NCI-H1694 (cell line): ENCODE data around the gene FAM76A.
"Not testable (repeated sequence)": the region's sequence is repeated elsewhere in the genome, so short reads cannot be mapped to it uniquely, and the experiment has no call there.

Source experiments
- DNase-seq: peaks from one replicate; lab custom pipeline; 2025; lab: John Stamatoyannopoulos, UW

Gene FAM76A

DNA sequence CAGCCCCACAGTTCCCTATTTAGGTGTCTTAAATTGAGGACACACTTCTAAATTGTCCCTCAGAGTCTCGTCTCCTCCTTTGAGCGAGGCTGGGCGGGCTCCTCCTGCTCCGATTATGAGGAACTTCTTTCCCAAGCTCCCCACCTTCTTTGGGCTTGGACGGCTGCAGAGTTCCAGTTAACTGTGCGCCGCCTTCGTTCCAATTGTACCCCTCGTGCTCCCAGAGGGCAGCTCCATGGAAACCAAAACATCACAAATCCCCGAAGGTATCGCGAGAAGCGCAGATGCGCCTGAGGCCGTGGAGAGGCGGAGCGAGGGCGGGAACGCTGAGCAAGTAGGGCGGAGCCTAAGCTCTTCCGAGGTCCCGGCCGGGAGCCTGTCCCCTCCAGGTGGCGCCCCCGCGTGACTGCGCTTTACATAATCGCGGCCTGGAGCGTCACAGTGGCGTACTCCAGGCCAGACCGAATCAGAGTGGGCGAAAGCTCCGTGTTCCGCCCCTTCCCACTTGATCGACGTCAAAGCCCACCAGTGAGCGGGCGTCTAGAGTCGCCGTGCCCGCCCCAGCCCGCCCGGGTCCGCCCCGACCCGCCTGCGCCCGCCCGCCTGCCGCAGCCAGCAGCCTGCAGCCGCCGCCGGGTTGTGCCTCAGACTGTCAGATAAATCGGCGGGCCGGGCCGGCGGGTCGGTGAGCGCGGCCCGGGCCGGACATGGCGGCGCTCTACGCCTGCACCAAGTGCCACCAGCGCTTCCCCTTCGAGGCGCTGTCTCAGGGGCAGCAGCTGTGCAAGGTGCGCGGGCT lies at the start of gene FAM76A:
FAM76A (plus strand) TSS at position 588 of the 799 bp plus-strand sequence; CDS start at position 708, 120 bp downstream.
- DNase-seq = peak; percentile 96

DNA sequence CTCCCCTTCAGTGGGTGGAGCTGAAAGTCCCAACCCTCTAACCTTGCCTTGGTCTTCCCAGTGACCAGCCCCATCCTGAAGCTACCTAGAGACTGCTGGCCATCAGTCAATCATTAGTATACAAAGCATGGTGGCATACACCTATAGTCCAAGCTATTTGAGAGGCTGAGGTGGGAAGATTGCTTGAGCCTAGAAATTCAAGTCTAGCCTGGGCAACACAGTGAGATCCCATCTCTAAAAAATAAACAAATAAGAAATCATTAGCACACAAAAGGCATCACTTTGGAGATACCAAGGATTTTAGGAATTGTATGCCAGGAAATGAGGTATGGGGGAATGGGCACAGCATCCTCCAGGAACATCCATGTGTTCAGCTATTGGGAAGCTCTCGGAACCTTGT lies 49.4 kb upstream of the FAM76A start:
- no peak for DNase-seq

DNA sequence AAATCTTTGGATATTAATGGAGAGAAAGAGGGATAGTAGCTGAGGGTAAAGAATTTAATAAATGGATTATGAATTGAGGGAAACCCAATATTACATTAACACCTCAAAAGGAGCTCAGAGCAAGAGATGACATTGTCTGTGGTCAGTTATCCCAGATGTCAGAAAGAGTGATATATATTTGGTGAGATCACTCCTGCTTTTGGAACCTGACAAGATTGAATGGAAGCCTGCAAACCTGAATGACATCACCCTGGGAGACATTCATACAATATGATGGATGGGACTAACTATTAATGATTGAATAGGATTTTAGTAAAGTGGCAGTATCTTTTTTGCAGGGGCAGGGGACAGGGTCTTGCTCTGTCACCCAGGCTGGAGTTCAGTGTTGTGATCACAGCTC lies 47.0 kb upstream of the FAM76A start:
- DNase-seq = no peak

DNA sequence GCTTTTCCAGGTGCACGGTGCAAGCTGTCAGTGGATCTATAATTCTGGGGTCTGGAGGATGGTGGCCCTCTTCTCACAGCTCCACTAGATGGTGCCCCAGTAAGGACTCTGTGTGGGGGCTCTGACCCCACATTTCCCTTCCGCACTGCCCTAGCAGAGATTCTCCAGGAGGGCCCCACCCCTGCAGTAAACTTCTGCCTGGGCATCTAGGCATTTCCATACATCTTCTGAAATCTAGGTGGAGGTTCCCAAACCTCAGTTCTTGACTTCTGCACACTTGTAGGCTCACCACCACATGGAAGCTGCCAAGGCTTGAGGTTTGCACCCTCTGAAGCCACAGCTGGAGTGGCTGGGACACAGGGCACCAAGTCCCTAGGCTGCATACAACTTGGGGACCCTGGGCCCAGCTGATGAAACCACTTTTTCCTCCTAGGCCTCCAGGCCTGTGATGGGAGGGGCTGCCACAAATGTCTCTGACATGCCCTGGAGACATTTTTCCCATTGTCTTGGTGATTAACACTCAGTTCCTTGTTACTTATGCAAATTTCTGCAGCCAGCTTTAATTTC lies 45.5 kb upstream of the FAM76A start:
- not testable (repeated sequence) for DNase-seq

DNA sequence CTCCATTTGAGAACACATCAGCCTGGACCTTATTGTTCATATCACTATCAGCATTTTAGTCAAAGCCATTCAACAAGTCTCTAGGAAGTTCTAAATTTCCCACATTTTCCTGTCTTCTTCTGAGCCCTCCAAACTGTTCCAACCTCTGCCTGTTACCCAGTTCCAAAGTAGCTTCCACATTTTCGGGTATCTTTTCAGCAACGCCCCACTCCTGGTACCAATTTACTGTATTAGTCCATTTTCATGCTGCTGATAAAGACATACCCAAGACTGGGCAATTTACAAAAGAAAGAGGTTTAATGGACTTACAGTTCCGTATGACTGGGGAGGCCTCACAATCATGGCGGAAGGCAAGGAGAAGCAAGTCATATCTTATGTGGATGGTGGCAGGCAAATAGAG lies 44.2 kb upstream of the FAM76A start:
- not testable (repeated sequence) for DNase-seq

DNA sequence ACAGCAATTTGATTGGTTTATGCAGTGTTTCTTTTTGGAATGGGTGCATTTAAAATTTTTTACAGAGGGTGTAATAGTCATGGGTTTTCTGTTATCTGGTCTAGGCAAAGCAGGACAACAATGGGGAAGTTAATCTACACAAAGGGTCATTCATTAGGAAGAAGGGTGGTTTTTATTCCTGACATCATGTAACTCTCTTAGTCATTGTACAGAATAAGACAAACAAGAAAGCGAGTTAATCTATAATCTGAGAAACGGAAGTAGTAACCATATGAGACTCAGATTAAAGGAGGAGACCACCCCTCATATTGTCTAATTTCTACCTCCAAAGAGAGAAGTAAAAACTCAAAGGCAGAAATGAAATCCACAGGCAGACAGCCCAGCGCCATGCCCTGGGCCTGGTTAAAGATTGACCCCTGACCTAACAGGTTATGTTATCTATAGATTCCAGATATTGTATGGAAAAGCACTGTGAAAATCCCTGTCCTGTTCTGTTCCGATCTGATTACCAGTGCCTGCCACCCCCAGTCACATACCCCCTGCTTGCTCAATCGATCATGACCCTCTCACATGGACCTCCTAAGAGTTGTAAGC lies 43.3 kb upstream of the FAM76A start:
- no peak for DNase-seq

DNA sequence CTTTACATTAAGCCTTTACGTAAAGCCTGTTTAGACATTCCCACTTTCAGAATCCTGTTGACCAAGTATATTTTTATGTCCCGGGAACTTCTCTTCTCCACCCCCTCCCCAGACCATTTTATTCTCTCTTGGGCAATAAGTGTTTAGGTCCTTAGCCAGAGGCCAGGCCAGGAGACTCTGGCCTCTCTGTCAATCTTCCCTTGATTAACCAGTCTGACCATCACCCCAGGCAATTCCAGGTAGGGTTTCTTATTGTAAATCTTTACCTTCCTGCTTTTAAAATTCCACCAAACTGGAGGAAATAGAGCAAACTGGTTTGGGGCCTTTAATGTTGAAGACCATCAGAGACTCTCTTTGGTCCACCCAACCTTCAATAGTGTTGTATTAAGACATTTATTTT lies 41.6 kb upstream of the FAM76A start:
- no peak for DNase-seq

DNA sequence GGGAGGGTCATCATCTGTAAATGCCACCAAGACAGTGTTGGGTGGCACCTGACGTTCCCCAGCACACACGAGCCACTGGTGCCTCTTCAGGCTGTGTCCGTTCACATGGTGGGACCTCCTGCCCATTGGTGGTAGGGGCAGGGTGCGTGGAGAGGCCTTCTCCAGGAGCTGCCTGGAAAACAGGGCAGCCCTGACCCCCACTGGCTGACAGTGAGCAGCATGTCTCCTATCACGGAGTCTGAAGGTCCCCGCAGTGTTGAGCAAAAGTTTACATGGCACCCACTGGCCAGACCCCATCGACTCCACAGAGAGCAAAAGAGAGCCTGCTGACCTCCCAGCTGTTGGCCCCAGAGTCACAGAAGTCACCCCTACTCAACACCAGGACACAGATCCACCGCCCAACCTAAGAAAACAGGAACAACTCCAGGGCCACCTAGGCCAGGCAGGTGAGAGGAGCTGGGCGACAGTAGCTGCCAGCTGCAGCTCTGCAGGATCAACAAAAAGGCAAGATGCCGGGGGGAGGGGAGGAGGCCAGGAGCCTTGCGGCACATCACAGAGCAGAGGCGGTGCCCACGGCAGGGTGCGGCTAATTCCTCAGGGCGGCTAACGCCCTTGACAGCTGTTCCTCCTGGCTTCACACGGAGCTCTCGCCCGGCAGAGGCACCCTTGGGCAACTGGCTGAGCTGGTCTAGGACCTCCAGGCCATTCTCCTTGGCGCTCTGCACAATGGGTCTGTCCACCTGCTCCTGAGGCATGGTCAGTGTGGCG lies 39.4 kb upstream of the FAM76A start:
- no peak for DNase-seq

DNA sequence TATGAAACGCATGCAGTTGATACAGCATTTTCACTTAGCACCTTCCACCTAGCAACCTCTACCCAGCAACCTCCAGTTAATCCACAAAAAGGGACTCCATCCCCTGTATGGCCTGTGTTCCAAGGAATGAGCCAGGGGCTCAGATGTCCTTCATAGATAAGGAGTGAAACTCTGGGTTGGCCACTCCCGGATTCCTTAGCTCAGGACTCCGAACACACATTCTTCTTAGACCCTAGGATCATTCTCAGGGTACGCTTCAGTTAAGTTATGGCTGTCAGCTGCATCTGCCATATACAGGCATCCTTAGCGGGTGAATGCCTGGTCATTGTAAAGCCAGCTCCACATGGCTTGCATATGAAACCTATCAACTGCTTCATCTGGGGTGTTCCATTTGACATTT lies 37.9 kb upstream of the FAM76A start:
- DNase-seq = no peak

DNA sequence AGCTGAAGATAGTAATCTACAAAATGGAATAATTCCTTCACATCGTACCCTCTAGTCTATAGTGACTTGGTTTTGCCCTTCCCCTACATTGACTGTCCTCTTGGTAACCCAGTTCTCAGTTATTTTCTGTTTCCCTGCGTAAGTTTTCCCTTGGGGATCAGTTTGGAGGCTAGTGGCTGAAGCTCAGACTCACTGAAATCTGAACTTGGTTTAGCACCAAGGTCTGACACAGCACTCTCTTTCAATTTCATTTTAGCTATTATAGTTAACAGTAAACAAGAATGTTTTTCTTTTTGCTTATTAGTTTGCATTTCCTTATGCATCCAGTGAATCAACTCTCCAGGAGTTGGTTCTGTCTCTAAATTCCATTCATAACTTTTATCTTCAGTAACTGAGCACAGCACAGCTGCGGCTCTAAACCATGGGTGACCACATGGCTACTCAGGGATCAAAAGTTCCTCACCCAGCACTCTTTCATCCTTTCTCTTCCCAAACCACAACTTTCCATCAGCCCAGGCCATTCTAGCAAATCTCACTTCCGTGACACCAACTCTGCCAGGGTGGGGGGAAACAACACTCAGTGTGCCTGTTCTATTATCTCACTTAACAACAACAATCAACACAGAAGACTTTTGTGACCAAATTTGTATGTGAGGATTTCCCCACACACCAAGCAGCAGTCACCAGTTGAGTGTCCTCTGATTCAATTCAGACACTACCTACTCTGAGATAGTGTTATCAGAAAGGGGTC lies 36.2 kb upstream of the FAM76A start:
- no peak for DNase-seq

DNA sequence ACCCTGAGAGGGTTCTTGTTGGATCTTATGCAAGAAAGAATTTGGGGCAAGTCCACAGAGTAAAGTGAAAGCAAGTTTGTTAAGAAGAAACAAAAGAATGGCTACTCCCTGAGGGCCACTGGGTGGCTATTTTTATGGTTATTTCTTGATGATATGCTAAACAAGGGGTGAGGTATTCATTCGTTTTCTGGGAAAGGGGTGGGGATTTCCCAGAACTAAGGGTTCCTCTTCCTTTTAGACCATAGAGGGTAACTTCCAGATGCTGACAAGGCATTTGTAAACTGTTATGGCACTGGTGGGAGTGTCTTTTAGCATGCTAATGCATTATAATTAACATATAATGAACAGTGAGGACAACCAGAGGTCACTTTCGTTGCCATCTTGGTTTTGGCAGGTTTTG lies 35.6 kb upstream of the FAM76A start:
- no peak for DNase-seq

DNA sequence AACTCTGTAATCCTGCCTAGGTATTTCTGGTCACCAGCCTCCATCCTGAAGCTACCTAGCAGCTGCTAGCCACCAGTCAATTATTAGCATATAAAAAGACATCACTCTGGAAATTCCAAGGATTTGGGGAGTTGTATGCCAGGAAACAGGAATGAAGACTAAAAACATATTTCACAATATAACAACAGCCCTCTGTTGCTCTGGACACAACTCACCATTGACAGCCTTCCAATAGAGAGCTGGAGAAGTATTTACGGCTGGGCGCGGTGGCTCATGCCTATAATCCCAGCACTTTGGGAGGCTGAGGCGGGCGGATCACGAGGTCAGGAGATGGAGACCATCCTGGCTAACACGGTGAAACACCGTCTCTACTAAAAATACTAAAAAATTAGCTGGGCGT lies 28.9 kb upstream of the FAM76A start:
- not testable (repeated sequence) for DNase-seq

DNA sequence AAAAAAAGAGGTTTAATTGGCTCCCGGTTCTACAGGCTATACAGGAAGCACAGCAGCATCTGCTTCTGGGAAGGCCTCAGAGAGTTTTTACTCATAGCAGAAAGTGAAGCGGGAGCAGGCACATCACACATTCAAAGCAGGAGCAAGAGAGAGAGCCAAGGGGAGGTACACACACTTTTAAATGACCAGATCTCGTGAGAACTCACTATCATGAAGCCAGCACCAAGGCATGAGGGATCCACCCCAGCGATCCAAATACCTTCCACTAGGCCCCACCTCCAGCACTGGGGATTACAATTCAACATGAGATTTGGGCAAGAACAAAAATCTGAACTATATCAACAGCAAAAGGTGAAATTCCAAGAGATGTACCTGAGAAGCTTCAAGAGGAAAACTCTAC lies 20.8 kb upstream of the FAM76A start:
- DNase-seq = no peak

DNA sequence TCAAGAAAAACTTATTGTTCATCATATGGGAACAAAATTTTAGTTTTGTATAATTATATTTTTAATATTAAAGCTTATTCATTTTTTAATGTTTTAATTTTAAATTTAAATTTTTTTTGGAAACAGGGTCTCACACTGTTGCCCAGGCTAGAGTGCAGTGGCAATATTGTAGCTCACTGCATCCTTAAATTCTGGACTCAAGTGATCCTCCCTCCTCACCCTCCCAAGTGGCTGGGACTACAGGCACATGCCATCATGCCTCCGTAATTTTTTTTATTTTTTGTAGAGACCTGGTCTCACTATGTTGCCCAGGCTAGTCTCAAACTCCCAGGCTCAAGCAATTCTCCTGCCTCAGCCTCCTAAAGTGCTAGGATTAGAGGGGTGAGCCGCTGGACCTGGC lies 20.2 kb upstream of the FAM76A start:
- no peak for DNase-seq

DNA sequence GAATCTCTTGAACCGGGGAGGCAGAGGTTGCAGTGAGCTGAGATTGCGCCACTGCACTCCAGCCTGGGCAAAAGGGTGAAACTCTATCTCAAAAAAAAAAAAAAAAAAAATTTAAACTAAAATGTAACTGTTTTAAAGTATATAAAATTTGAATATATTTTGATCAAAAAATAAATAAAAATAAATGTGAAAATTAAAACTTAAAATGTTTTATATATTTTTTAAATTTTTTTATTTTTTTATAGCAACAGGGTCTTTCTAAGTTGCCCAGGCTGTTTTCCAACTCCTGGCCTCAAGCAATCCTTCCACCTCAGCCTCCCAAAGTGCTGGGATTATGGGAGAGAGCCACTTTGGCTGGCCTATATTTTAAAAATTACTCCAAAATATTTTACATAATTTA lies 15.2 kb upstream of the FAM76A start:
- no peak for DNase-seq

DNA sequence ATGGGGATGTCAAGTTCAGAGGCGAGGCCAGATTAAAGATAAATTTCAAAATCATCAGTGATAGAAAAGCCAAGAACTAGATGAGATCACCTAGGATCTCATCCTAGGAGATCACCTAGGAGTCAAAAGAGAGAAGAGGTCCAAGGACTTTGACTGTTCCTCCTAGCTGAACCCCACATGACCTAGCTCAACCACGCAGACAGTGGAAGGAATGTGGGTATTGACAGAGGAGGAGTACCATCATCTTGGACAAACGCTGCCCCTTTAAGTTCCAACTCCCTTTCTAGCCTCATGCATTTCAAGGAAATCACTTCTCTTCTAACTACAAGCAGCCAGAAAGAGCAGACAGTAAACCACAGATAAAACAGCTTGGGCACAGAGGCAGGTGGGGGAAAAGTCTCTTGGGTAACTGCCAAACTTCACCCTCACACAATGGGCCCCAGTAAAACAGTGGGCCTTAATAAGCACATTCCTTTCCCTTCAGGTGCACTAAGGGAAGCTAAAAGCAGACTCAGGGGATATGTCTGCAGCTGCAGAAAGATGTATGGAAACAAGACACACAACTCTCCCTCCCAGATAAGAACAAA lies 12.5 kb upstream of the FAM76A start:
- DNase-seq = no peak

DNA sequence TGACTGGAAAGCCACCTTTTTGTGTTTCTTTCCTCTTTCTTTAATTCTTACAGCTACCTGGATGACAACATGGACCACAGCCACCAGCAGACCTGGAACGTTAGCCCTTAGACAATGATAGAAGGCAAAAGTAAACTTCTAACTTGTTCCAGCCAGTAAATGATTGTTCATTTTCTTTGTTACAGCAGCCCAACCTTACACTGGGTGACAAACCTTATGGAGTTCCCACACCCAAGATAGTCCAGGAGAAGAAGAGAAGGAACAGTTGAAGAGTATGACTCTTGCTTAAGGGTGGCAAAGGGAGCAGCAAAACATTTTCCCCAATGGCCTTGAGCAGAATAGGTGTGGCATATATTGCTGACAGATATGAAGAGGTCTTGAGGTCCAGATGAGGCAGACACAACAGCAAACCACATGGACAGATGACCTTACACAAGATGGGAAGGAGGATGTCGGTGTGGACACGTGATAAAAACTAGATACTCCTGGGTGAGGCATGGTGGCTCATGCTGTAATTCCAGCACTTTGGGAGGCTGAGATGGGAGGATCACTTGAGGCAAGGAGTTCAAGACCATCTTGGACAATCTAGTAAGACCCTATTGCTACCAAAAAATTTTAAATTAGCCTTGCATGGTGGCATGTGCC lies 11.8 kb upstream of the FAM76A start:
- DNase-seq = no peak

DNA sequence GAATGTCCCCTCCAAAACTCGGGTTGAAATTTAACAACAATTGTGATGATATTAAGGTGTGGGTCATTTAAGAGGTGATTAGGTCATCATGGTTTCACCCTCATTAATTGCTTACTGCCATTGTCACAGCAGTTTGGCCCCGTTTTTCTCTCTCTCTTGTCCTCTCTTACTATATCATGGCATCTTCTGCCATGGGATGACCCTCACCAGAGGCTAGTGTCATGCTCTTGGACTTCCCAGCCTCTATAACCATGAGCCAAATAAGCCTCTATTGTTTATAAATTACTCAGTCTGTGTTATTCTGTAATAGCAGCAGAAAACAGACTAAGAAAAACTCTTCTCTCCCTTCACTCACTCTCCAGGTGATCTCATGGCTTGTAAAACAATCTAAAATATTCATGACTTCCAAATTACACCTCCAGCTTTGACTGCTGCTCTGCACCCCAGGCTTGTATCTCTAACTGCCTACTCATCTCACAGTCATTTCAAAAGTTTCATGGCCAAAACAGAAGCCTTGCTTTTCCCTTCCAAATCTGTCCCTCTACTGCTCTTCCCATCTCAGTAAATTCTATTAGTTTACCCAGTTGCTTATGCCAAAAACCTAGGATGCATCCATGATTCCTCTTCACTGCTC lies 9.4 kb upstream of the FAM76A start:
- no peak for DNase-seq

DNA sequence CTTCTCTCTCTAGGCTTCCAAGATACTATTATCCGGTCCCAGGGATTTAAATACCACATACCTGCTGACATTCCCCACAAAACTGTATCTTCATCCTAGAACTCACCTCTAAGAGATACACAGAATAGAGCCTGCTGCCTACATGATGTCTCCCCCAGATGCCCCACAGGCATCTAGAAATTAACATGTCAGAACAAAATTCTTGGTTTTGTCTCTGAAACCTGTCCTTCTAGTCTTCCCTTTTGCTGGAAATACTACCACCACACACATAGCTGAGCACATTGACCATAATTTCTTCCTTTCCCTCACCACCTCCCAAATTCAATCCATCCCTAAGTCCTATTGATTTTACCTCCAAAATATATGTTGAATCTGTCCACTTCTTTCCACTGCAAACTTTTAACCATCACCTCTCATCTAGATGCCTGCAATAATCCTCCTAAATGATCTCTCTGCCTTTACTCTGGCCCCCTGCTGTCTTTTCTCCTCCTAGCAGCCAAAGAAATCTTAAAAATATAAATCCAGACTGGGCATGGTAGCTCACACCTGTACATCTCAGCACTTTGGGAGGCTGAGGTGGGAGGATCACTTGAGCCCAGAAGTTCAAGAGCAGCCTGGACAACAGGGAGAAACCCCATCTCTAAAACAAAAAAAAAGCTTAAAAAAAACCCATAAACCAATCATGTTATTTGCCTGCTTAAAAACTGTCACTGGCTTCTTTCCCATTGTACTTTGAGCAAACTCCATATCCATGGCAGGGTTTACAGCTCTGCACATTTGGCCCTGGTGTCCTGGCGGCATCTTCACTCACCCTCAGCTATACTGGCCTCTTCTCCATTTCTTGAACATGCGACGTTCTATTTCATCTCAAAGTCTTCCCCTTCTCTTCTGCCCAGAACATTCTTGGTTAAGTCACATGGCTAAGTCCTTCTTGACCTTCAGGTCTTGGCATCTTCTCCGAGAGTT lies 6.2 kb upstream of the FAM76A start:
- no peak for DNase-seq
